Motor neuron (in vitro differentiated cells): ENCODE results near the gene PRKCE. TPM values are rescaled to one million over a fixed set of nuclear protein-coding genes. Genes with fewer than 3 reads are reported as not detected.
A peak's percentile ranks its signal among the peaks of the same experiment; 100 is the strongest.

ENCODE experiments used
- ATAC-seq, 8 experiments: fragments of 200-7000 bp; cut with Tn5 transposase; replicated peaks in 6 of 8; 2 replicates each; pipeline ENCODE4 v1.8.0; 2021; ENCODE audit warnings: mild to moderate bottlenecking in 8 of 8, moderate library complexity in 8 of 8
- H3K27ac ChIP-seq, 2 donors: fragments of 250-450 bp; sonication (Bioruptor Pico); 2 replicates each; pipeline ENCODE4 v1.9.0; 2021; ENCODE audit warnings: antibody characterized with exemption in 2 of 2, mild to moderate bottlenecking in 2 of 2, moderate library complexity in 1 of 2
- H3K4me1 ChIP-seq, 2 donors: fragments of 250-450 bp; sonication (Bioruptor Pico); replicated peaks in 1 of 2; 2 replicates each; pipeline ENCODE4 v1.6.1; 2021; ENCODE audit warnings: antibody characterized with exemption in 2 of 2, mild to moderate bottlenecking in 2 of 2, moderate library complexity in 1 of 2
- H3K4me3 ChIP-seq, 5 donors: fragments of 250-450 bp; sonication (Bioruptor Pico); 2 replicates each; pipeline ENCODE4 v1.9.0; 2021; ENCODE audit warnings: antibody characterized with exemption in 5 of 5, mild to moderate bottlenecking in 5 of 5, moderate library complexity in 4 of 5
- WGBS, 10 experiments: fragments of 450-650 bp; shearing (Covaris generic); methylation state at CpG; one replicate each; pipeline ENCODE4 v1.0.0; 2022; 5-methylcytosine and 5-hydroxymethylcytosine counted together
- in situ Hi-C, 9 experiments: fragments of 400-800 bp; cut with MboI; loops; one replicate each; pipeline ENCODE4 v1.15.0; 2021; ENCODE audit warnings: low sequenced_read_pairs in 9 of 9, low pct_unique_long_range_greater_than_20kb in 2 of 9; ENCODE audit not compliant: unreplicated experiment in 9 of 9
- total RNA-seq, 8 experiments: library from RNA; unstranded; fragments of 300-600 nt; gene quantifications; 2 replicates each; pipeline versions ENCODE4 v1.2.3 to v1.2.4, GENCODE V29; 2022

The PRKCE gene
- total RNA-seq, 8 experiments from 2014 or later = 7.3 to 23.0 (median 14.7) TPM

DNA sequence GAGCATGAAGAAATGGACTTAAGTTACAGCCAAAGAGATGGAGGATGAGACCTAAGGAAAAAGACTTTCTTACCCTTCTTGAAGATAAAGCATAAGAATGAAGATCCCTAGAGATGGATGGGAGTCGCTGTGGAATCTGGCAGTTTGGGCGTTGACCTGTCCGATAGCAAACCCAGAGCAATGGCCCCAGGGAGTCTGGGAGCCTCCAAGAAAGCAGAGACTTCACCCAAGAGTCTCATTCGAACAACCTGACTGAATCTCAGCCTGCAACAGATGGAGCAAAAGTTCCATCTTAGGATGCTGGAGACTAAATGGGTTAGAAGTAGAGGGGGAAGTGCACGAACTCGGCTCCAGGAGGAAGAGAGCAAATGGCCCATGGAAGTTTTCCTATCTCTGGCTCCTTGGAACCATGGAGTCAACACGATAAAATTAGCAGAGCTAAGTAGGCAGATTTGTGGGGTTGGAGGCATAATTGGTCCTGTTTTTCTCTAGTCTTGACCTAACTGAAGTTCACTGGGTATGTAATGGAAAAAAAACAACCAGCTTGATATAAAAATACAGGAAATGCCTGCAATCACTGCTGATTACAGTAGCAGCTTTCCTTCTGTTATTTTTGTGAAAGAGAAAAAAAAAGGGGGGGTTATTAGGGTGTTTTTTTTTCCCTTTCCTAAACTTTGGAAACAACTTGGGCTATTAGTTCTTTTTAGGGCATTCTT, 467.3 kb downstream of the PRKCE start:
- no peak overlapping the region for H3K4me3 ChIP-seq
- ATAC-seq = no peak
- H3K27ac ChIP-seq = no peak overlapping the region
- in situ Hi-C loops = no loop called here
- WGBS, 10 experiments = 50 to 100% (median 90%) methylated on average over 1 to 7 of the region's 7 CpGs; no CpG with 5 or more reads in 1 of the 10 experiments
- peaks cover 0 to 2% of the 10 kb centered on the region in 2 donors for H3K4me1 ChIP-seq

DNA sequence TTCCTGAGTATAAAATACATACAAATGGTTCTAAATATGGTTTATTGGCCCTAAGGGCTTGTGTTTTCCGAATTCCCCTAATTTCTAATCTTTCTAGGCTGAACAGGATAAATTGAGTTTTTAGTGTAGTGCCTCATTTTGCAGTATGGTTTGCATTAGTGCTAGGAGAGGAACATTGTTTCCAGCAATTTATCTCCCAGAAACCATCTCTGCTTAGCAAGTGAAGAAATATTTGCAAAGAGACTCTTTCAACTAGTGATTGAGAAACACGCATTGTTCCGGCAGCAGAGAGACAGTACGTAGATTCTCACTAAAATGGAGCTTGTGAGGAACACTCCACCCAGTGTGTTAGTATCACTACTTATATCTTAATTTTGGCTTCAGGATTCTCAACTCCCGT, 468.0 kb downstream of the PRKCE start:
- peak in 1 of 8 experiments; percentile 30 for ATAC-seq
- Histone ChIP-seq H3K27ac (no peak overlapping the region), H3K4me3 (no peak overlapping the region), H3K4me1 (peaks cover 0 to 2% of the 10 kb centered on the region in 2 donors)
- 0 to 100% (median 90%) methylated on average over 1 to 5 of the region's 5 CpGs; no CpG with 5 or more reads in 1 of the 10 experiments for WGBS, 10 experiments
- in situ Hi-C loops = no loop called here

DNA sequence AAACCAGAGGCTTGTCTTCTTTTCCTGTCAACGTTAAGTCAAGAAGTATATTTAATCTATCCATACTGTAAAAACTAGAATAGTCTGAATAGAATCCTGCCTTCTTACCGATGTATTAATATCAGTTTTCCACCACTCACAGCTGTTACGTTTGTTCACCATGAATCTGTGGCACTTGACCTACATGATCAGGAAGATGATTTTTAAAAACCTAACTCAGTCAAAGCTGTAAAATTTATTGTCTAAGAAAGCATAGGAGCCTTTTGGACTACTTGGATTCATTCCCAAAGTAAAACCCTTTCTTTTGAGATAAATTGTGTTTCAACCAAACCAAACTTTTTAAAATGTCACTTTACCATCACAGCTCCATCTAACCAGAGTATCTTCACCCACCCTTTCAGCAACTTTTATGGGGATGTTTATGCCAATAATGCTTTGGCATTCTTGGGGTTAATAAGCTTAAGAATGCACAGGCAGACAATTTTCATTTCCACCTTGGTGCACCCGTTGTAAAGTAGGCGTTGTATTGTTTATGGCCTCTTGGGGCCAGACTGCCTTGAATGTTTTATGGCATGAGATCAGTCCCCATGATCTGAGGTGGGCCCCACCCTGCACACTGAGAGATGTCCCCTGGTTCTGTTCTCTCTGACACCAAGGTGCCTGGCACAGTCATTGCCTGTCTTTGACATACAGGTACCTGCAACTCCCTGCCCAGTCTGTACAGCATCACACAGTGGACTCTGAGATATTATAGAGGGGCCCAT, 469.5 kb downstream of the PRKCE start:
- ATAC-seq = peak in 1 of 8 experiments; percentile 12
- H3K4me3 ChIP-seq = no peak overlapping the region
- H3K27ac ChIP-seq = no peak overlapping the region
- H3K4me1 ChIP-seq = peaks cover 0 to 2% of the 10 kb centered on the region in 2 donors
- in situ Hi-C loops = no loop called here
- WGBS, 10 experiments = 55 to 100% (median 66%) methylated on average over 2 to 5 of the region's 5 CpGs; no CpG with 5 or more reads in 1 of the 10 experiments

DNA sequence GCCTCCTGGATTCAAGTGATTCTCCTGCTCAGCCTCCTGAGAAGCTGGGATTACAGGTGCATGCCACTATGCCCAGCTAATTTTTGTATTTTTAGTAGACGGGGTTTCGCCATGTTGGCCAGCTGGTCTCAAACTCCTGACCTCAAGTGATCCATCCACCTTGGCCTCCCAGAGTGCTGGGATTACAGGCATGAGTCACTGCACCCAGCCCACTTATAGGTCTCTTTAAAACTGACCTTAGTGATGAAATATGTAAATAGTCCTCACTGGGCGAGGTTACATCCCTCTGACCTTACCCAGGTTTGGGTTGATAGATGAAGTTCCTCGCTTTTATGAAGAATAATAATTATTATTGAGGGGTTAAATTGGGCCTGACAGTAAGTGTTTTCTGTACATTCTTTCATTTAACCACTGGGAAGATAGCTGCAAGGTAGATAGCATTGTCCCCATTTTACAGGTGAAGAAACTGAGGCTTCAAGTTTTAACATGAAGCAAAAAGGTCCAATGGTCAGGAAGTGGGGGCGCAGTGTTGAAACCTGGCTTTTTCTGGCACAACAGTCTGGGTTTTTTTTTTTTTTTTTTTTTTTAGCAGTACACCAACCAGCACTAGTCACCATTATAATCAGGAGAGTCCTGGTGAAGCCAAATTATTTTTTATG, 471.0 kb downstream of the PRKCE start:
- 89 to 100% (median 98%) methylated on average over 1 to 4 of the region's 5 CpGs; no CpG with 5 or more reads in 2 of the 10 experiments for WGBS, 10 experiments
- ATAC-seq = peak in 2 of 8 experiments; percentile 18 to 75
- H3K27ac ChIP-seq = no peak overlapping the region
- H3K4me3 ChIP-seq = no peak overlapping the region
- no peaks in the 10 kb centered on the region for H3K4me1 ChIP-seq
- in situ Hi-C loops = no loop called here

DNA sequence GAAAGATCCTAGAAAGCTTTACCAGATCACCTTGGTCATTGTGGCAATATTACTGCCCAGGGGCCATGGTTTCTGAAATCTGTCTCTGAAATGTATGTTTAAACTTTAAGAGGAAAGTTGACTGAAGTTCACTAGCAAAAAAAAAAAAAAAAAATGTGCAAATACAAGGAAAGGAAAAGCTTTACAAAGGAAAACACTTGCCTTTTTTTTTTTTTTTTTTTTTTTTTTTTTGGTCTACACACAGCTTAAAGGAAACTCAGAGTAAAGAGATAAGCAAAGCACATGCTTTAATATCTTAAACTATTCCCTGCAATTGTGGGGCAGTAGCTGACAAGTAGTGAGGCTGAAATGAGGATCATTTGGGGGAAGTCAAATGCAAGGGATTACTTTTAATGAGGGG, 471.5 kb downstream of the PRKCE start:
- Histone ChIP-seq H3K4me1 (no peaks in the 10 kb centered on the region), H3K27ac (no peak overlapping the region), H3K4me3 (no peak overlapping the region)
- no peak for ATAC-seq
- in situ Hi-C loops = no loop called here

DNA sequence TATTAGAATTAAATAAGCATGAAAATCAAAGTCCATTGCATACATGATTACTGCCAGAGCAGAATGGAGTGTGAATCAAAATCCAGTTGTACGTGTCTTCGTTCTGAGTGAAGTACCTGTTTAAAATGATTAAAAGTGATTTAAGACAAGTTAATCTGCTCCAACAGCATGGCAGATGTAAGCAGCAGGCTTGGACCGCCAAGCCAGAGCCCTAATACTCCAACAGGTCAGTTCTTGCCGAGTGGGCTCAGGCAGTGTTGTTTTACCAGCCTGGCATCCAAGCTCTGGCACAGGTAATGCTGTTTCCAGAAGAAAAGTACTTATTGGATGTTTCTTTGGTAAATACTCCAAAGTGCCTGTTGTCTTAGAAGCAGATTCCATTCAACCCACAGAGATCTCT, 474.3 kb downstream of the PRKCE start:
- ATAC-seq = no peak
- in situ Hi-C loops = no loop called here

DNA sequence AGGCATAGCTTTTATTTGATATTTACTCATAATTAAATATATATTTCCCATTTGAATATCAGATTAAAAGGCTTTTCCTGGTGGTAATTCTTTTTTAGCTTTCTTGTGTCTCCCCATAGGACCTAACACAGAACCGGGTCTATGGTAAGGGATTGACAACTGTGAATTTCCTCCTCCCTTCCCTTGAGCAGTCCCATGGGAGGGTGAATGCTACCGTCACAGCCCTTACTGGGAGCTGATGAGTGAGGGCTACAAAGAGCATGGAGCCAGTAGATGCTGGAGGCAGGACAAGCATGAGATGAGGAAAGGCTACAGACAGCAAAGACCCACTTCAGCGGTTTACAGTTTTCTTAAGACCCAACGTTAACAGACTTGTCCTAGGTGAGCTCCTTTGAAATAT, 475.1 kb downstream of the PRKCE start:
- no peak overlapping the region for H3K4me3 ChIP-seq
- in situ Hi-C loops = no loop called here
- 60 to 100% (median 83%) methylated on average over 1 to 4 of the region's 4 CpGs; no CpG with 5 or more reads in 2 of the 10 experiments for WGBS, 10 experiments
- no peak for ATAC-seq
- H3K27ac ChIP-seq = no peak overlapping the region
- H3K4me1 ChIP-seq = no peaks in the 10 kb centered on the region

More for the DNA sequence above, 474.3 kb downstream of the PRKCE start:
- no peak overlapping the region for H3K27ac ChIP-seq
- no peak overlapping the region for H3K4me3 ChIP-seq
- 67 to 100% (median 98%) methylated on average over 1 to 4 of the region's 4 CpGs for WGBS, 10 experiments
- H3K4me1 ChIP-seq = no peaks in the 10 kb centered on the region

DNA sequence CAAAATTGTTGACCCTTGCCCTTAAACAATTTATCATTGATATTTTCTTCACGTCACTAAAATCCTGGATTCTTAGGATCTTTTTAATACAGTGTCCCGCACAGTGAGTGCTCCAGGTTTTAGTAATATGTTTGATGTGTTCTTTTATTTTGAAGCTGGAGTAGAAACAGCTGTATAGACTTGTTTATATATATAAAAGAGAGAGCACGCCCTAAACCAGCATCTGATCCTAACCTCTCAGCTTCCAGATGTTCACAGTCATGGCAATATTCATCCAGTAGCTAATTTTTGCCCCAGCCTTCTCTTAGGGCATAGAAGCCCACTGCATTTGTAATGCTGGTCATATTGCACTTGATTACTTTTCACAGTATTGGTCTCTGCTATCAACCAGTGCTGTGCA, 475.7 kb downstream of the PRKCE start:
- WGBS, 10 experiments = 48 to 100% (median 92%) methylated on average over 2 to 3 of the region's 3 CpGs; no CpG with 5 or more reads in 2 of the 10 experiments
- Histone ChIP-seq H3K4me1 (no peaks in the 10 kb centered on the region), H3K4me3 (no peak overlapping the region), H3K27ac (no peak overlapping the region)
- ATAC-seq = no peak
- in situ Hi-C loops = no loop called here

DNA sequence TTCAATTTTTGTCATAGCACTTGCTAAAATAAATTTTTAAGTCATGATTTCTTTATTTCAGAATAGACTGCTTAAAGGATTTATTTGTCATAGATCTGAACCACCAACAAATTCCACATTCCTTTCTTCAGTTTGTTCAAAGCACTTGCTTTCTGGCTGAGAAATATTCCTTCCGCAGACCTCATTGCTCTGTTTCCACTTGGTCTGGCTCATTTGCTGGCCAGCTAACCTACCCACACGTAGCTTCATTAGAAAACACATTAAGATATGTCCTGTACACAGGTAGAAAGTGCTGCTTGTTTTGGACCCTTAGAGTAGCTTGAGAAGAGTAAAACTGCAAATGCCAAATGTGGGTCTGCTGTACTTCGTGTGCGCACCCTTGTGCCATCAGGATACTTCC, 479.0 kb downstream of the PRKCE start:
- no peak for ATAC-seq
- no peak overlapping the region for H3K27ac ChIP-seq
- H3K4me1 ChIP-seq = no peaks in the 10 kb centered on the region
- in situ Hi-C loops = no loop called here
- no peak overlapping the region for H3K4me3 ChIP-seq
- WGBS, 10 experiments = 57 to 100% (median 89%) methylated on average over 1 to 4 of the region's 4 CpGs; no CpG with 5 or more reads in 2 of the 10 experiments

DNA sequence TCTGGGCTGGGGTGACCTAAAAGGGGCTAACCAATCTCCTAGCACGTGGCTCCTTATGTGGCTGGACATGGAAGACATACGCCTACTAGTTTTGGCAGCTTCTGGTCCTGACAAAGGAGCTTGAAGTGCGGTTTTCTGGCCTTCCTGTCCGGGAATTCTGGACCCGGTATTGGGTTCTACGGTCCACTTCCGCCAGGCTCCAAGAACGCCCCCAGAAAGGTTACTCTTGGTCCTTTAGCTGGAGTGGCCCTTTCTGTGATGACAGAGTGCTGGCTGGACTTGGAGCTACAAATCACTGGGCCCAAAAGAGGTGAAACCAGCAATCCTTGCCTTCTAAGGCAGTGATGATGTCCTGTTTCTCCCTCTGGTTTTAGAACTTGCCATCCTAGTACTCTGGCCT, 481.5 kb downstream of the PRKCE start:
- peaks cover 0 to 4% of the 10 kb centered on the region in 2 donors for H3K4me1 ChIP-seq
- WGBS, 10 experiments = 60 to 100% (median 100%) methylated on average over 1 to 4 of the region's 8 CpGs; no CpG with 5 or more reads in 3 of the 10 experiments
- H3K27ac ChIP-seq = no peak overlapping the region
- in situ Hi-C loops = no loop called here
- H3K4me3 ChIP-seq = no peak overlapping the region
- no peak for ATAC-seq

DNA sequence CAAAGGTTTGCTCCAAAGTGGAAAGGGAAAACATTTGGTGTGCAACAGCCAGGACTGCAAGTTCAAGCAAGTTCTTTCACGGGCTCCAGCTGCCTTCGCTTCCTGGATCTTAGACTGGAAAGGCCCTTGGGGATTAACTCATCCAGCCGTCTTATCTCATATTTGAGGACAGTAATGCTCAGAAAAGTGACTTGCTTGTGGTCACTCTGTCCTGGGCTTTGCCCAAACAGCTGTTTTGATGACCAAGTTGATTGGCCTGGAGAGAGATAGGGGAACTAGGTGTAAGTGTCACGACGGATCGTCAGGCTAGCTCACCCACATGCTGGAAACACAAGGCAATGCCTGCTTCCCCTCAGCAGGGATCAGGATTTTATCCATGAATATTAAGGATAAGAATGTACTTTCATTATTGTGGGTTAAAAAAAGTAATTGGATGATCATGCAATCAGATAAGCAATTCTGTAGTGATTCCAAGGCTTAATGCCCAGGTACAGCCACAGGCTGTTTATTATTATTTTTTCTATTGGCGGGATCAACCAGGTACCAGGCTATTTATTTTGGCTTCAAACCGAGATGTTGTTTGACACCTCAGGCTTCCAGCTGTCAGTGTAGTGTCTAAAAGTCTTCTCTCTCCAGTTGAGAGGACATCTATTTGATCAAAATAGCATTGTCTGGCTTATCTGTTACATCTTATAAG, 483.2 kb downstream of the PRKCE start:
- 69 to 100% (median 87%) methylated on average over 3 to 7 of the region's 8 CpGs; no CpG with 5 or more reads in 4 of the 10 experiments for WGBS, 10 experiments
- Histone ChIP-seq H3K4me1 (peaks cover 0 to 4% of the 10 kb centered on the region in 2 donors), H3K27ac (no peak overlapping the region), H3K4me3 (no peak overlapping the region)
- ATAC-seq = peak in 1 of 8 experiments; percentile 32
- in situ Hi-C loops = no loop called here

DNA sequence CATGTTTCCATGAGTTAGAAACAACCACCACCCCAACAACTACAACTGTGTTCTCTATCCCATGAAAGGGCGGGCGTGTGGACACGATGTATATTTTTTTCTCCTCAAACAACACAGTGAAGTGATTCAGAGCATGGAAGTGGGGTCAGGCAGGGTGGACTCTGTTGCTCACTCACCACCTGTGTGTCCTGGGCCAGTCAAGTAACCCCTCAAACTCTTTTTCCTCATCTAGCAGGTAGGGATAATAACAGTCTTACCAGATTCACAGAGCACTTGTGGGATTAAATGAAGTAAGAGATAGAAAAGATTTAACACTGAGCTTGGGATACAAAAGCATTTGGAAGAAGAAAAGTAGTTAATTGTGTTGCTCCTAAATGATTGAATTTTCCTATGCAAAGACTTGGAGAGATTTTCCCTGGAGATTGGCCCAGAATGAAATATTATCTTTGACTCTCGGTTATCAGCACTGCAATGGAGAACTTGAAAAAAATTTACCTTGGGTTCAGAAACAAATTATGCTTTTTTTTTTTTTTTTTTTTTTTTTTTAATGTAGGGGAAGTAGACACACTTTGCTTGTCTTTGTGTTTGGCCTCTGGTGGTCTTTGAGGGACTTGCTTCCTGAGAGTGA, 483.9 kb downstream of the PRKCE start:
- WGBS, 10 experiments = 67 to 100% (median 97%) methylated on average over 1 to 4 of the region's 4 CpGs; no CpG with 5 or more reads in 2 of the 10 experiments
- in situ Hi-C loops = no loop called here
- Histone ChIP-seq H3K4me1 (peaks cover 0 to 4% of the 10 kb centered on the region in 2 donors), H3K27ac (no peak overlapping the region), H3K4me3 (no peak overlapping the region)
- ATAC-seq = no peak
